Panc1 (cell line): ENCODE measurements around the gene DGKD. TPM values are rescaled to one million over a fixed set of nuclear protein-coding genes. Genes with fewer than 3 reads are reported as not detected.

Source experiments
- ATAC-seq: fragments of 200-7000 bp; cut with Tn5 transposase; 2 replicates; pipeline ENCODE4 v1.9.1; 2020; ENCODE audit warnings: mild to moderate bottlenecking, moderate library complexity
- BruUV-seq: library from RNA; stranded (reverse); fragments of 400-500 nt; replicated peaks from 2 replicates; lab custom pipeline; 2021; lab: Mats Ljungman, UMichigan
- CTCF ChIA-PET: fragments of 300-600 bp; sonication (Branson Sonifier 250); formaldehyde crosslinking; loops from one replicate; lab custom pipeline; 2022; ENCODE audit warnings: antibody characterized with exemption; lab: Charles Lee
- POLR2A ChIA-PET: fragments of 300-600 bp; sonication (Branson Sonifier 250); formaldehyde crosslinking; loops from one replicate; lab custom pipeline; 2022; ENCODE audit warnings: antibody characterized with exemption; lab: Charles Lee
- DNase-seq: peaks from one replicate; pipeline ENCODE4 v3.0.0-alpha.2; 2010; ENCODE audit warnings: low read depth, low spot score
- H3K27ac ChIP-seq: 2 replicates; pipeline ENCODE4 v1.5.1; 2011; ENCODE audit warnings: mild to moderate bottlenecking, low read length, inconsistent platforms
- H3K27me3 ChIP-seq: fragments of 200-500 bp; sonication (Bioruptor generic); 2 replicates; pipeline ENCODE4 v1.6.0; 2014; ENCODE audit warnings: low read length, inconsistent platforms; ENCODE audit not compliant: control insufficient read depth, insufficient read depth
- H3K36me3 ChIP-seq: fragments of 200-500 bp; sonication (Bioruptor generic); 2 replicates; pipeline ENCODE4 v1.5.1; 2014; ENCODE audit warnings: inconsistent platforms, mild to moderate bottlenecking, low read length, moderate library complexity; ENCODE audit not compliant: control insufficient read depth, insufficient read depth
- H3K4me1 ChIP-seq: 2 replicates; pipeline ENCODE4 v1.5.1; 2011; ENCODE audit warnings: inconsistent platforms, mild to moderate bottlenecking, low read length, moderate library complexity; ENCODE audit not compliant: control insufficient read depth, insufficient read depth
- H3K4me3 ChIP-seq, 2 experiments: 2 replicates each; pipeline ENCODE4 v1.5.1; 2011 to 2012; ENCODE audit warnings: low read depth in 2 of 2, low read length in 2 of 2, mild to moderate bottlenecking in 2 of 2, inconsistent platforms in 1 of 2, moderate library complexity in 1 of 2
- H3K9me3 ChIP-seq: fragments of 200-500 bp; sonication (Bioruptor generic); 2 replicates; pipeline ENCODE4 v1.5.1; 2014; ENCODE audit warnings: low read depth, mild to moderate bottlenecking, inconsistent platforms, low read length, moderate library complexity; ENCODE audit not compliant: control insufficient read depth, insufficient read depth
- CTCF ChIP-seq: fragments of 450-650 bp; IDR thresholded peaks from 2 replicates; pipeline ENCODE4 v1.5.1; 2017; ENCODE audit warnings: mild to moderate bottlenecking
- POLR2AphosphoS5 ChIP-seq: IDR thresholded peaks from 2 replicates; pipeline ENCODE4 v1.6.1; 2012; ENCODE audit warnings: mild to moderate bottlenecking, low read depth, low read length, moderate library complexity
- REST ChIP-seq, 2 experiments: IDR thresholded peaks; 2 replicates each; pipeline ENCODE4 v1.6.1; 2011 to 2012; ENCODE audit warnings: low read depth in 2 of 2, control low read depth in 1 of 2, low read length in 1 of 2, mild to moderate bottlenecking in 1 of 2, moderate library complexity in 1 of 2; ENCODE audit not compliant: insufficient read depth in 1 of 2
- SIN3A ChIP-seq: IDR thresholded peaks from 2 replicates; pipeline ENCODE4 v1.6.1; 2012; ENCODE audit warnings: low read depth, mild to moderate bottlenecking, low read length, moderate library complexity, borderline replicate concordance; ENCODE audit not compliant: insufficient read depth
- TCF7L2 ChIP-seq: IDR thresholded peaks from 2 replicates; pipeline ENCODE4 v1.6.1; 2011; ENCODE audit warnings: mild to moderate bottlenecking, low read depth, low read length, inconsistent platforms
- in situ Hi-C: cut with HindIII; loops from 2 replicates; pipeline ENCODE4 v1.10.0; 2016; ENCODE audit warnings: low sequenced_read_pairs, low pct_unique_long_range_greater_than_20kb
- intact Hi-C: fragments of 100-400 bp; cut with micrococcal nuclease; formaldehyde crosslinking; loops from one replicate; pipeline ENCODE4 v1.10.0; 2022; ENCODE audit not compliant: unreplicated experiment
- total RNA-seq: library from RNA; stranded (reverse); gene quantifications from one replicate; pipeline ENCODE4 v1.2.1, GENCODE V29; 2021; ENCODE audit not compliant: unreplicated experiment

The DGKD gene
- total RNA-seq, 1 experiment from 2014 or later = 89.0 TPM

GRCh38 chr2:233473878-233474277 lies 119.6 kb downstream of the DGKD start:
- H3K4me3 ChIP-seq = no peak overlapping the region
- no peaks in the 10 kb centered on the region for H3K27me3 ChIP-seq
- intact Hi-C loops (no loop called here), in situ Hi-C loops (no loop called here)
- ATAC-seq (no peak), DNase-seq (no peak)
- CTCF ChIA-PET = no interaction called here
- TF ChIP-seq POLR2AphosphoS5 (no peak), CTCF (no peak), REST (IDR thresholded peaks at IDR 0.05; ENCODE audit: insufficient read depth in 1 of 2, low read depth in 2 of 2, low read length in 1 of 2) (no peak), SIN3A (no peak), TCF7L2 (no peak)
- H3K9me3 ChIP-seq = no peaks in the 10 kb centered on the region
- no peaks in the 10 kb centered on the region for H3K4me1 ChIP-seq
- BruUV-seq = no TSS peak
- H3K36me3 ChIP-seq = peaks cover 3% of the 10 kb centered on the region; the same call in 1 of the 2 replicates
- POLR2A ChIA-PET = no interaction called here
- no peak overlapping the region for H3K27ac ChIP-seq

DNA sequence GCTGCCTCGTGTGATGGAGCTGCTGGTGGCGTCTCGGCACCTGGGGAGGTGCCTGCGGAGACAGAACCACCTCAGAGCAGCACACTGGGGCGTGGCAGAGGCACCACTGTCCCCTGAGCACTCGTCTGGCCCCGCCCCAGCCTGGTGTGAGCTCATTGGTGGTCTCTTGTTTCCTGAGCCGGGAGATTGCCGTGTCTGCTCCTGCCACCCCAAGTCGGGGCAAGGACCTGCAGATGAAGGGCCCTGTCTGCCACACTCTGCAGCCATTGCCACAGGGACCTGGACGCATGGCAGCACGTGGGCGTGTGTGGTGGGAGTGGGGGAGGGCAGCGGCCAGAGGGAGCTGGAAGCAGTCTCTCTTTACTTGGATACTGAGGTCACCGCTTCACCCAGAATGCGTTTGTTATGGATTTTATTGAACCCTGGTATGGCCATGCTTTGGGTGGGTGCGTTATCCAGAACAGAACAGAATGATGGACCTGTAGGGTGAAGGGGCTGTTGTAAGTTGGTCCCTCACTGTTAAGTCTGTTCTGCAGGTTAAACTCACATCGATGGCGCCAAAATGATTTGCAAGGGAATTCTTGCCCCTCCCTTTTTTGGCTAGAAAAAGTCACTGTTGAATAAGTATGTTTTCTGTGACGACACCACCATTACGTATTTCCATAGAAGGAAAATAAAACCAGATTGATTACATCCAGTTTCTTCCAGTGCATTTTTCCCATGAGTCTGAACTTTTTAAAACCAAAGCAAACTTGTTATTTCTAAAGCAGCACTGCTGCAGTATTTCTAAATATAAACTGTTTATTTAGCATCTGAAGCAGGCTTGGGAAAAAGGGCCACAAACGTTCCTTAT lies 120.2 kb downstream of the DGKD start:
- Histone ChIP-seq H3K27me3 (no peaks in the 10 kb centered on the region), H3K27ac (no peak overlapping the region), H3K4me1 (no peaks in the 10 kb centered on the region), H3K9me3 (no peaks in the 10 kb centered on the region), H3K4me3 (no peak overlapping the region), H3K36me3 (peaks cover 2% of the 10 kb centered on the region; the same call in 1 of the 2 replicates)
- in situ Hi-C loops = no loop called here
- ATAC-seq (no peak), DNase-seq (no peak)
- intact Hi-C loops = no loop called here
- TF ChIP-seq POLR2AphosphoS5 (no peak), REST (IDR thresholded peaks at IDR 0.05; ENCODE audit: insufficient read depth in 1 of 2, low read depth in 2 of 2, low read length in 1 of 2) (no peak), SIN3A (no peak), CTCF (no peak), TCF7L2 (no peak)
- no TSS peak for BruUV-seq
- CTCF ChIA-PET = no interaction called here
- POLR2A ChIA-PET = no interaction called here
